HepG2 (cell line): ENCODE results near the gene DOCK3. TPM values are rescaled to one million over a fixed set of nuclear protein-coding genes. Genes with fewer than 3 reads are reported as not detected.
"Not testable (repeated sequence)": the region's sequence is repeated elsewhere in the genome, so short reads cannot be mapped to it uniquely, and the experiment has no call there.

Experiments used
- ATAC-seq: fragments of 200-7000 bp; cut with Tn5 transposase; 3 replicates; pipeline ENCODE4 v1.9.1; 2020; ENCODE audit warnings: mild to moderate bottlenecking, moderate library complexity
- BruUV-seq: library from RNA; stranded (reverse); fragments of 400-500 nt; replicated peaks from 2 replicates; lab custom pipeline; 2021; lab: Mats Ljungman, UMichigan
- CTCF ChIA-PET: fragments of 300-600 bp; formaldehyde crosslinking; extraction: SDS; loops from one replicate; lab custom pipeline; 2021; ENCODE audit warnings: low total read pairs, inconsistent platforms, low intra/inter-chr PET ratio; lab: Yijun Ruan, JAX
- POLR2A ChIA-PET: fragments of 350-600 bp; sonication (Branson Sonifier 250); formaldehyde crosslinking; loops from one replicate; lab custom pipeline; 2020; ENCODE audit warnings: antibody characterized with exemption, inconsistent platforms; lab: Yijun Ruan, JAX
- DNase-seq: peaks from one replicate; pipeline ENCODE4 v3.0.0-alpha.2; 2015; ENCODE audit warnings: low spot score
- FAIRE-seq: peaks from 3 replicates; lab custom pipeline; 2011; peaks lifted over from hg19 to GRCh38; lab: Jason Lieb, UNC
- H2AFZ ChIP-seq: one replicate; pipeline ENCODE4 v1.6.1; 2011; ENCODE audit warnings: low read length, inconsistent platforms
- H3K27ac ChIP-seq: fragments of 300-600 bp; 3 replicates; pipeline ENCODE4 v1.8.0; 2011; ENCODE audit warnings: mixed run types, mild to moderate bottlenecking, mixed read lengths, low read length, inconsistent platforms; ENCODE audit not compliant: insufficient read depth; ENCODE audit errors: extremely low read length
- H3K27me3 ChIP-seq, 2 experiments: fragments of 200-600 bp in 1 of 2; 2 replicates in 1 of 2; 3 replicates in 1 of 2; pipeline versions ENCODE4 v1.6.0 to v1.8.0; 2011; ENCODE audit warnings: low read length in 2 of 2, mild to moderate bottlenecking in 2 of 2, moderate library complexity in 2 of 2, inconsistent platforms in 1 of 2; ENCODE audit not compliant: insufficient read depth in 2 of 2, control insufficient read depth in 1 of 2
- H3K36me3 ChIP-seq, 2 experiments: fragments of 200-600 bp in 1 of 2; replicated peaks in 1 of 2; 2 replicates in 1 of 2; 3 replicates in 1 of 2; pipeline versions ENCODE4 v1.5.1 to v1.8.0; 2011; ENCODE audit warnings: low read length in 2 of 2, inconsistent platforms in 1 of 2; ENCODE audit not compliant: insufficient read depth in 2 of 2, control insufficient read depth in 1 of 2
- H3K4me1 ChIP-seq: 2 replicates; pipeline ENCODE4 v1.5.1; 2012; ENCODE audit warnings: low read length, inconsistent platforms; ENCODE audit not compliant: insufficient read depth
- H3K4me2 ChIP-seq: 2 replicates; pipeline ENCODE4 v1.6.0; 2011; ENCODE audit warnings: low read depth, low read length, inconsistent platforms
- H3K4me3 ChIP-seq, 3 experiments: fragments of 200-600 bp in 1 of 3; sonication (generic), shearing (Covaris generic) in 1 of 3; replicated peaks in 1 of 3; 2 replicates each; pipeline ENCODE4 v1.5.1; 2011 to 2016; ENCODE audit warnings: low read length in 3 of 3, inconsistent platforms in 2 of 3, low read depth in 2 of 3, mild to moderate bottlenecking in 2 of 3, control low read depth in 1 of 3, mixed read lengths in 1 of 3; ENCODE audit not compliant: insufficient read depth in 1 of 3
- H3K79me2 ChIP-seq: one replicate; pipeline ENCODE4 v1.6.1; 2011; ENCODE audit warnings: low read length, inconsistent platforms; ENCODE audit not compliant: insufficient read depth
- H3K9ac ChIP-seq: 2 replicates; pipeline ENCODE4 v1.6.0; 2011; ENCODE audit warnings: mild to moderate bottlenecking, low read depth, low read length, inconsistent platforms; ENCODE audit not compliant: insufficient read depth
- H3K9me3 ChIP-seq: 2 replicates; pipeline ENCODE4 v1.5.1; 2012; ENCODE audit warnings: mild to moderate bottlenecking, low read length
- H4K20me1 ChIP-seq: 2 replicates; pipeline ENCODE4 v1.6.0; 2011; ENCODE audit warnings: inconsistent platforms, mild to moderate bottlenecking, low read length, moderate library complexity; ENCODE audit not compliant: insufficient read depth
- BRF2 ChIP-seq: sonication (generic); formaldehyde crosslinking; IDR thresholded peaks from 2 replicates; pipeline ENCODE4 v1.8.1; 2022; ENCODE audit warnings: mild to moderate bottlenecking, missing genetic modification reagents
- MAFF ChIP-seq: IDR thresholded peaks from 2 replicates; pipeline ENCODE4 v1.6.1; 2011; ENCODE audit warnings: low read depth, low read length, improper control_type of control experiment
- MAFK ChIP-seq, 2 experiments: IDR thresholded peaks in 1 of 2; conservative IDR thresholded peaks in 1 of 2; 2 replicates each; pipeline ENCODE4 v1.6.1; 2011; ENCODE audit warnings: improper control_type of control experiment in 2 of 2, low read length in 2 of 2
- PITX1 ChIP-seq: sonication (generic); formaldehyde crosslinking; IDR thresholded peaks from 2 replicates; pipeline ENCODE4 v1.5.1; 2020; ENCODE audit warnings: mild to moderate bottlenecking, missing genetic modification reagents
- PRDM4 ChIP-seq: sonication (generic); formaldehyde crosslinking; IDR thresholded peaks from 2 replicates; pipeline ENCODE4 v1.9.0; 2021; ENCODE audit warnings: missing genetic modification reagents, borderline replicate concordance
- RCOR2 ChIP-seq: IDR thresholded peaks from 2 replicates; pipeline ENCODE4 v1.6.1; 2016; ENCODE audit warnings: missing biosample characterization, missing genetic modification reagents
- THYN1 ChIP-seq: sonication (generic); formaldehyde crosslinking; IDR thresholded peaks from 2 replicates; pipeline ENCODE4 v1.8.1; 2023; ENCODE audit warnings: low read depth, mild to moderate bottlenecking, moderate library complexity, missing genetic modification reagents, borderline replicate concordance
- ZNF207 ChIP-seq: fragments of 450-650 bp; IDR thresholded peaks from 2 replicates; pipeline ENCODE4 v1.6.1; 2016; ENCODE audit warnings: antibody characterized with exemption, borderline replicate concordance
- ZNF468 ChIP-seq: sonication (generic); formaldehyde crosslinking; IDR thresholded peaks from 2 replicates; pipeline ENCODE4 v1.8.0; 2022; ENCODE audit warnings: mild to moderate bottlenecking, moderate library complexity, missing genetic modification reagents
- ZNF792 ChIP-seq: IDR thresholded peaks from 2 replicates; pipeline ENCODE4 v1.6.1; 2016
- WGBS: methylation state at CpG from one replicate; pipeline ENCODE4 v1.1.6; 2017; ENCODE audit warnings: low lambda C conversion rate; 5-methylcytosine and 5-hydroxymethylcytosine counted together
- in situ Hi-C: cut with HindIII; loops from 2 replicates; pipeline ENCODE4 v1.10.0; 2017; ENCODE audit warnings: low pct_unique_long_range_greater_than_20kb; ENCODE audit not compliant: extremely low pct_ligation_motif_present
- intact Hi-C: fragments of 100-400 bp; cut with micrococcal nuclease; formaldehyde crosslinking; loops from one replicate; pipeline ENCODE4 v1.10.0; 2022; ENCODE audit not compliant: unreplicated experiment
- polyA plus RNA-seq, 8 experiments: library from polyadenylated mRNA; depleted of rRNA in 3 of 8; stranded (reverse) in 7 of 8; unstranded in 1 of 8; fragments of >200 nt; fragmentation: Illumina TruSeq in 4 of 8; extraction: Trizol in 4 of 8; gene quantifications; 2 replicates each; pipeline versions ENCODE4 v1.2.1 to v1.2.3, GENCODE V29; 2011 to 2016; ENCODE audit warnings: low read depth in 4 of 8, missing spikeins in 1 of 8, mixed read lengths in 1 of 8; ENCODE audit not compliant: insufficient read depth in 1 of 8
- total RNA-seq, 5 experiments: library from RNA; depleted of rRNA; stranded (reverse); fragments of >200 nt; fragmentation: Illumina TruSeq; extraction: Trizol; gene quantifications; 2 replicates each; pipeline ENCODE4 v1.2.3, GENCODE V29; 2016; ENCODE audit warnings: low read depth in 1 of 5
- TF ChIP-seq, protein P1 (sequence below): sonication (generic); formaldehyde crosslinking; IDR thresholded peaks from 2 replicates; pipeline ENCODE4 v1.9.0; 2021; ENCODE audit warnings: missing genetic modification reagents, mild to moderate bottlenecking, borderline replicate concordance

The DOCK3 gene
- total and polyA plus RNA-seq, 2 of the 13 experiments (the other 11 are each of a cell fraction or from before 2014, with no cell fraction given), result not detected

DNA sequence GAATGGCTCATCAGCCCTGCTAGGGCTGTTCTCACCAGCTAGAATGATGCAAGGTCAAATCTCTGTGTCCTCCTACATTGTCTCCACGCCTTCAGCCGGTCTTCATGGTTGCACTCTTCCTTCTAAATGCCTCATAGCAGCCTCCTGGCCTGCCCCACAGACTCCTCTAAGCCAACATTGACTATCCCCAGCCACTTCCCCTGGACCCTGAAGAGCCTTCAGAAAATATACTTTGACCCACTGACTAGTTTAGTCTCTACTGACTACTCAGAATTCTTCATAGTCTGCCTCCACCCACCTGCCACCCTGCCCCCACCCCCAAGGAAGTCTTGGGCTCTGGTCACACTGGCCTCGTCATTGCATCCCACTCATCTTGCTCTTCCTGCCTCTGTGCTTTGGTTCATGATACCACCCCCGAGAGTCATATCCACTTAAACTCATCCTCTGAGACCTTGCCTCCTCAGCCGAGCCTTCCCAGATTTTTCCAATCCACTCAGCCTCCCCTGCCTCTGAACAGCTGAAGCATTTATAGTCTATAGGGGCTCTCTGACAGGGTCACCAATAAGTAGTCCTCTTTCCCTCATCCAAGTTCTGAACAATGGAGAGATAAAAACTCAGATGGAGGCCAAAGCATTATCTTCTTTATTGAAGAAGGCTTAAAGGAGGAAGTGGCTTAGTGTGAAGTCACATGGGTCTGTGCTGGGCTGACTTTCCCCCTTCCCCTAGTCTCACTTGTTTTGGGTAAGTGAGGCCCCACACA lies 9.5 kb upstream of the DOCK3 start:
- Histone ChIP-seq H2AFZ (no peak overlapping the region), H3K36me3 (no peaks in the 10 kb centered on the region), H3K27ac (no peak overlapping the region), H4K20me1 (no peaks in the 10 kb centered on the region), H3K79me2 (no peaks in the 10 kb centered on the region), H3K4me3 (no peak overlapping the region), H3K27me3 (peaks cover 4 to 37% of the 10 kb centered on the region in 2 experiments; a peak in 3 of 5 replicates), H3K9me3 (no peaks in the 10 kb centered on the region), H3K9ac (no peak overlapping the region), H3K4me2 (no peak overlapping the region), H3K4me1 (peaks cover 8% of the 10 kb centered on the region; the same call in 1 of the 2 replicates)
- FAIRE-seq, result no peak
- WGBS, result 12% methylated on average over 5 of the region's 5 CpGs
- intact Hi-C loops (no loop called here), in situ Hi-C loops (no loop called here)
- DNase-seq, result no peak
- ChIA-PET POLR2A (no interaction called here), CTCF (no interaction called here)
- ATAC-seq, result no peak
- BruUV-seq, result no TSS peak
- no peak for TF ChIP-seq MAFK (conservative IDR thresholded peaks at IDR 0.05 in 1 of 2, IDR thresholded peaks at IDR 0.05 in 1 of 2; ENCODE audit: low read length in 2 of 2)
- no peak for TF ChIP-seq ZNF792
- no peak for TF ChIP-seq MAFF
- TF ChIP-seq, protein P1, sequence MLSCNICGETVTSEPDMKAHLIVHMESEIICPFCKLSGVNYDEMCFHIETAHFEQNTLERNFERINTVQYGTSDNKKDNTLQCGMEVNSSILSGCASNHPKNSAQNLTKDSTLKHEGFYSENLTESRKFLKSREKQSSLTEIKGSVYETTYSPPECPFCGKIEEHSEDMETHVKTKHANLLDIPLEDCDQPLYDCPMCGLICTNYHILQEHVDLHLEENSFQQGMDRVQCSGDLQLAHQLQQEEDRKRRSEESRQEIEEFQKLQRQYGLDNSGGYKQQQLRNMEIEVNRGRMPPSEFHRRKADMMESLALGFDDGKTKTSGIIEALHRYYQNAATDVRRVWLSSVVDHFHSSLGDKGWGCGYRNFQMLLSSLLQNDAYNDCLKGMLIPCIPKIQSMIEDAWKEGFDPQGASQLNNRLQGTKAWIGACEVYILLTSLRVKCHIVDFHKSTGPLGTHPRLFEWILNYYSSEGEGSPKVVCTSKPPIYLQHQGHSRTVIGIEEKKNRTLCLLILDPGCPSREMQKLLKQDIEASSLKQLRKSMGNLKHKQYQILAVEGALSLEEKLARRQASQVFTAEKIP (CRISPR knock-in tag), result no peak
- TF ChIP-seq THYN1 (CRISPR knock-in tag), result no peak
- TF ChIP-seq RCOR2 (CRISPR knock-in tag), result no peak
- no peak for TF ChIP-seq BRF2 (CRISPR knock-in tag)
- no peak for TF ChIP-seq ZNF468 (CRISPR knock-in tag)
- TF ChIP-seq PITX1, result no peak
- TF ChIP-seq ZNF207, result no peak
- TF ChIP-seq PRDM4 (CRISPR knock-in tag), result no peak

DNA sequence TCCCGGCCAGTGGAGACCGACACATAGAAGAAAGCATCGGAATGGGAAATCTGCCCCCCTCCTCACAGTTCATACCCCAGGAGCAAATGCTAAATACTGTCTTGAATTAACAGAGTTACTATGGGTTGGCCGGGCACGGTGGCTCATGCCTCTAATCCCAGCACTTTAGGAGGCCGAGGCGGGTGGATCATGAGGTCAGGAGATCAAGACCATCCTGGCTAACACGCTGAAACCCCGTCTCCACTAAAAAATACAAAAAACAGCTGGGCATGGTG lies 8.9 kb upstream of the DOCK3 start:
- H4K20me1 ChIP-seq, H3K9ac ChIP-seq, H3K9me3 ChIP-seq, H3K4me1 ChIP-seq, H3K4me3 ChIP-seq, H3K79me2 ChIP-seq, ATAC-seq, in situ Hi-C loops, DNase-seq, intact Hi-C loops, FAIRE-seq, H3K36me3 ChIP-seq, H3K27ac ChIP-seq, H2AFZ ChIP-seq, BruUV-seq, CTCF ChIA-PET, POLR2A ChIA-PET, H3K4me2 ChIP-seq: not testable (repeated sequence)
- WGBS, result 42% methylated on average over 7 of the region's 9 CpGs
- peaks cover 4 to 37% of the 10 kb centered on the region in 2 experiments; a peak in 3 of 5 replicates for H3K27me3 ChIP-seq
